Dermis blood vessel endothelial cell (primary cell): ENCODE data around the gene GOLGA6L7. TPM values are rescaled to one million over a fixed set of nuclear protein-coding genes. Genes with fewer than 3 reads are reported as not detected.
"Not testable (repeated sequence)": the region's sequence is repeated elsewhere in the genome, so short reads cannot be mapped to it uniquely, and the experiment has no call there.

ENCODE experiments used
- DNase-seq: peaks from one replicate; pipeline ENCODE4 v3.0.0; 2010
- total RNA-seq: library from RNA; depleted of rRNA; stranded (reverse); fragments of >200 nt; gene quantifications from 2 replicates; pipeline ENCODE4 v1.2.3, GENCODE V29; 2014

GOLGA6L7 gene
- total RNA-seq, 1 donor from 2014 or later, result not detected

- no peak for DNase-seq
Observed at GRCh38 chr15:28884151-28884940, 35.9 kb upstream of the GOLGA6L7 start.

- peak; percentile 15 for DNase-seq
Observed at GRCh38 chr15:28881600-28881999, 33.2 kb upstream of the GOLGA6L7 start.

- peak; percentile 21 for DNase-seq
Observed at GRCh38 chr15:28881170-28881569, 32.7 kb upstream of the GOLGA6L7 start.

- no peak for DNase-seq
Observed at GRCh38 chr15:28880680-28881079, 32.2 kb upstream of the GOLGA6L7 start.

- DNase-seq, result no peak
Observed at GRCh38 chr15:28879551-28879950, 31.1 kb upstream of the GOLGA6L7 start.

GRCh38 chr15:28878209-28878608, 29.8 kb upstream of the GOLGA6L7 start:
- DNase-seq, result no peak

GRCh38 chr15:28876845-28877185, 28.4 kb upstream of the GOLGA6L7 start:
- no peak for DNase-seq

- no peak for DNase-seq
Observed at GRCh38 chr15:28876131-28876844, 27.8 kb upstream of the GOLGA6L7 start.

GRCh38 chr15:28875461-28876000, 27.1 kb upstream of the GOLGA6L7 start:
- DNase-seq, result no peak

GRCh38 chr15:28873585-28874190, 25.2 kb upstream of the GOLGA6L7 start:
- no peak for DNase-seq

GRCh38 chr15:28873006-28873405, 24.6 kb upstream of the GOLGA6L7 start:
- no peak for DNase-seq

- no peak for DNase-seq
Observed at GRCh38 chr15:28871168-28871567, 22.7 kb upstream of the GOLGA6L7 start.

- no peak for DNase-seq
Observed at GRCh38 chr15:28868744-28869345, 20.4 kb upstream of the GOLGA6L7 start.

GRCh38 chr15:28861589-28862293, 13.3 kb upstream of the GOLGA6L7 start:
- not testable (repeated sequence) for DNase-seq

- DNase-seq, result no peak
Observed at GRCh38 chr15:28861031-28861534, 12.6 kb upstream of the GOLGA6L7 start.

- DNase-seq, result not testable (repeated sequence)
Observed at GRCh38 chr15:28854578-28854977, 6.1 kb upstream of the GOLGA6L7 start.

- not testable (repeated sequence) for DNase-seq
Observed at GRCh38 chr15:28853654-28854053, 5.2 kb upstream of the GOLGA6L7 start.

GRCh38 chr15:28849766-28850165, 1.3 kb upstream of the GOLGA6L7 start:
- not testable (repeated sequence) for DNase-seq

GRCh38 chr15:28849271-28849670, 827 bp upstream of the GOLGA6L7 start:
- not testable (repeated sequence) for DNase-seq

GRCh38 chr15:28847959-28848358, 485 bp downstream of the GOLGA6L7 start:
- not testable (repeated sequence) for DNase-seq

GRCh38 chr15:28847247-28847646, 1.2 kb downstream of the GOLGA6L7 start:
- DNase-seq, result not testable (repeated sequence)

- not testable (repeated sequence) for DNase-seq
Observed at GRCh38 chr15:28844147-28844546, 4.3 kb downstream of the GOLGA6L7 start.
